Skeletal muscle tissue (tissue), 4 donors: ENCODE data around the gene CDH4. TPM values are rescaled to one million over a fixed set of nuclear protein-coding genes. Genes with fewer than 3 reads are reported as not detected.

Experiments used
- H3K27ac ChIP-seq: one replicate; pipeline ENCODE4 v1.7.0; 2013; ENCODE audit warnings: mild to moderate bottlenecking, low read depth, low read length, inconsistent platforms
- H3K27me3 ChIP-seq, 3 donors: one replicate each; pipeline ENCODE4 v1.7.0; 2013; ENCODE audit warnings: low read length in 3 of 3; ENCODE audit not compliant: control insufficient read depth in 3 of 3, insufficient read depth in 3 of 3
- H3K36me3 ChIP-seq, 3 donors: one replicate each; pipeline ENCODE4 v1.7.0; 2013; ENCODE audit warnings: low read length in 3 of 3; ENCODE audit not compliant: control insufficient read depth in 3 of 3, insufficient read depth in 3 of 3
- H3K4me1 ChIP-seq, 3 donors: one replicate each; pipeline ENCODE4 v1.7.0; 2013; ENCODE audit warnings: low read length in 3 of 3, mild to moderate bottlenecking in 3 of 3; ENCODE audit not compliant: control insufficient read depth in 3 of 3, insufficient read depth in 3 of 3
- H3K4me3 ChIP-seq, 3 donors: one replicate each; pipeline ENCODE4 v1.7.0; 2013; ENCODE audit warnings: low read length in 3 of 3
- H3K9ac ChIP-seq, 3 donors: one replicate each; pipeline ENCODE4 v1.7.0; 2013; ENCODE audit warnings: low read length in 3 of 3, mild to moderate bottlenecking in 3 of 3, moderate library complexity in 2 of 3, low read depth in 1 of 3
- H3K9me3 ChIP-seq, 3 donors: one replicate each; pipeline ENCODE4 v1.7.0; 2013; ENCODE audit warnings: low read length in 3 of 3; ENCODE audit not compliant: control insufficient read depth in 3 of 3
- total RNA-seq: library from RNA; depleted of rRNA; stranded (reverse); fragments of >200 nt; gene quantifications from one replicate; pipeline ENCODE4 v1.2.3, GENCODE V29; 2014
- donor health status: Osteomylitis.

The CDH4 gene
- total RNA-seq, 1 donor from 2014 or later = 0.52 TPM

DNA sequence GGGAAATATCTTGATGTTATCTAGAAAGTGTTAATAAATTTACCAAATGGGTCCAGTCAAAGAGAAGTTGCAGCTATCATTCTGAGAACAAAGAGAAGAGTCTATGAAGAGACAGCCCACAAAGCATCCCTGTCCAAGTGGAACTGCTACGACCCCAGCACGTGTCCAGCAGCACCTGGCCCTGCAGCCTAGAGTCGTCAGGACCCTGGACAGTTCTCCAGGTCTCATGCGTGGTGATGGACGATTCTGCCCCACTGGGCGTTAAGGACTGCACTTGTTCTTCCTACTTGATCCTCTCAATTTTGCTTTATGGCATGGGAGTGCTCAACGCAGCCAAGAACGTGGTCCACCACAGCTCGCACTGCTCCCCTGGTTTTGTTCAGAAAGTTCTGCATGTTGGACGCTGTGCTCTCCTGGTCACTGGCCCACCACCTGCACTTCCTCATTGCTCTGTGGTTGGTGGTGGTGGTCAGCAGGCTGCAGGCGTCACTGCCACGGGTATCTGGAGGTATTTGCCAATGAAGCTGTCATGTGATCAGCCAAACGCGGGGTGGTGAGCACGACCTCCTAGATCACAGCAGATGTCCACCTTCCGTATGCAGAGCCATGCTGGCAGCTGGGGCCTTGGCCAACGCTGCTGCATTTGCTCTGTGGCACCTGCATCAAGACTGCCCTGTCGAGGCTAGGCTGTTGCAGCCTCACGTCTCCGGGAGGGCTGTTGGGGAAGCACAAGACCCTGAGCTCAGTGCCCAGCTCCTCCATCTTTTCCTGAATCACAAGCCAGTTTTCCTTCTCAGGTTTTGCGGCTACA is 356.4 kb downstream of the CDH4 start:
- Histone ChIP-seq H3K9ac (no peak overlapping the region), H3K27me3 (peaks cover 0 to 3% (median 2%) of the 10 kb centered on the region in 3 donors), H3K9me3 (peaks cover 0 to 8% (median 3%) of the 10 kb centered on the region in 3 donors), H3K4me3 (no peak overlapping the region), H3K27ac (no peak overlapping the region), H3K36me3 (no peaks in the 10 kb centered on the region), H3K4me1 (peaks cover 0 to 4% (median 0%) of the 10 kb centered on the region in 3 donors)

DNA sequence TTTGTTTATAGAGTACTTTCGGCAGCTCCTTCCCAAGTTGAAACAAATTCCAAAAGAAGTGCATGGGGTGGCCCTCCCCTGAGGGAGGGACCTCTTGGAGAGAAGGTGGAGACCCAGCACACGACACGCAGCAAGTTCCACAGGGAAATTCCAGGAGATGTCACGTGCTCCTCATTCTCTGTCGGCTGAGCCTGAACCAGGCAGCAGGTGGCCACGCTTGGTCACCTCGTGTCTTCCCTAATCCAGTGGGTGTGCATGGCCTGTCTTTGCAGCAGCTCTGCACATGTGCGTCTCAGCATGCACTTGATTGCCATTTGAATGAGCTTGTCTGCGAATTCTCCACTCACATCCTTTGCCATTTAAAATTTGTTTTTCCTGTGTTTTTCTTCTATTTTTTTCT is 357.4 kb downstream of the CDH4 start:
- Histone ChIP-seq H3K36me3 (no peaks in the 10 kb centered on the region), H3K4me3 (no peak overlapping the region), H3K27ac (no peak overlapping the region), H3K27me3 (peaks cover 0 to 3% (median 2%) of the 10 kb centered on the region in 3 donors), H3K9ac (no peak overlapping the region), H3K9me3 (peaks cover 0 to 8% (median 3%) of the 10 kb centered on the region in 3 donors), H3K4me1 (peaks cover 0 to 4% (median 0%) of the 10 kb centered on the region in 3 donors)

DNA sequence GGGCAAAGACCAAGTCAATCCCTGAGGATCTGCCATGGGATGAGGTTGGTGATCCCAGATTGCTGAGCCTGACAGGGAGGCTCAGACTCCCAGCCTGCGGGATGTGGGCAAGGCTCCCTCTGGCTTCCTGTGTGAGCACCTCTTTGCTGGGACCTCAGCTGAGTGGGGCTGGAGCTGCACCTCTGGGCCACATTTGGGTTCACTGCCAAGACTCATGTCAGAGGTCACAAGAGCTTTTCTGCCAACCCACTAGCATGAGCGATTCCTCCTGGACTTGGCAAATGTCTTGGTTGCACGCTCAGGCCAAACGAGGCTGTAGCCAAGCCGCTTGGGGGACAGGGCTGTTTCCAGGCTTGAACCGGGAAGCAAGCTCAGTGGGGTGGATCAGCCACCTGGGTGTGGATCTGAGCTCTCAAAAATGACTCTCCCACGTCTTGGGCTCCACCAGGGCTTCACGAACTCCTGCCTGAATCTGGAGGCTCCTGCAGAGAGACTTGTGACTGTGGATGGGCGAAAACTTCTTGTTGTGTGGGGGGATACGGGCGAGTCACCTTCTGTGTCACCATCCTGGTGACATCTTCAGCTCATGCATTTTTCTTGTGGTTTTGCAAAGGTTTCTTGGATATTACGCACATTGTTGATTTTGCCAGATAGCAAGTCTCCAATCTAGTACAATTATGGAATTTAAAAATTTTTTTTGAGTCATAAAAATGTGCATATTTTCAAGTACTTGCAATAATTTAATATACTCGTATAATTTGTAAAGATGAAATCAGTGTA is 359.5 kb downstream of the CDH4 start:
- Histone ChIP-seq H3K27ac (no peak overlapping the region), H3K9ac (no peak overlapping the region), H3K4me3 (no peak overlapping the region), H3K27me3 (peaks cover 0 to 3% (median 2%) of the 10 kb centered on the region in 3 donors), H3K4me1 (peaks cover 0 to 4% (median 0%) of the 10 kb centered on the region in 3 donors), H3K36me3 (no peaks in the 10 kb centered on the region), H3K9me3 (peaks cover 0 to 8% (median 3%) of the 10 kb centered on the region in 3 donors)

DNA sequence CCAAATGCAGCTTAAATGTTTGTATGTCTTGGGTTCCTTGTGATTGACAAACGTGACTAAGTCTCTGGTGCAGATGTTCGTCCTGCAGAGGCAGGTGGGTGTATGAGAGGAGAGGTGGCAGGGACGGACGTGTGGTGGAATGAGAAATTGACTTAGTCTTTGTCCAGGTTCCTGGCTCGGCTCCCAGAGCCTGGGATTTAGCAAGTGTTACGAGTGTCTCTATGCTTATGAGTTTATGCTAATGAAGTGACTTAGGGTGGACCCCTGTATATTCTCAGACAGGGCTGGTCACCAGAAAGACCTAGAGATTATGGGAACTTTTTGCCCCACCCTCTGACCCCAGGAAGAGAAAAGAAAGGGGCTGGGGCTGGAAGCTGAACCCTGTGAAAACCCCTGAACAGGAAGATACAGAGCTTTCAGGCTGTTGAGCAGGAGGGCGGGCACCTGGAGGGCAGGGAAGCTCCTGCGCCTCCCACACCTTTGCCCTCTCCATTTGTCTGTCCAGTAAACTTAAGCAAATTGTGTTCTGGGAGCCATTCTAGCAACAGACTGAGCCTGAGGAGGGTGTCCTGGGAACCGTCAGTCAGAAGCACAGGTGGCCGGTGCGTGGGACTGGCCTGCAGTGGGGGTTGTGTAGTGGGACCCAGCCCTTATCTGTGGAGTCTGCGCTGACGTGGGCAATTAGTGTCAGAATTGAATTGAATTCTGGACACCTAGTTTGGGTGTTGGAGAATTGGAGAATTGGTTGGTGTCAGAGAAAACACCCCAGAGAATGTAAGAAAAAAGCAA is 362.1 kb downstream of the CDH4 start:
- Histone ChIP-seq H3K4me1 (peaks cover 0 to 4% (median 0%) of the 10 kb centered on the region in 3 donors), H3K9me3 (peaks cover 0 to 8% (median 3%) of the 10 kb centered on the region in 3 donors), H3K27me3 (peaks cover 0 to 9% (median 2%) of the 10 kb centered on the region in 3 donors), H3K9ac (no peak overlapping the region), H3K27ac (no peak overlapping the region), H3K36me3 (no peaks in the 10 kb centered on the region), H3K4me3 (no peak overlapping the region)

DNA sequence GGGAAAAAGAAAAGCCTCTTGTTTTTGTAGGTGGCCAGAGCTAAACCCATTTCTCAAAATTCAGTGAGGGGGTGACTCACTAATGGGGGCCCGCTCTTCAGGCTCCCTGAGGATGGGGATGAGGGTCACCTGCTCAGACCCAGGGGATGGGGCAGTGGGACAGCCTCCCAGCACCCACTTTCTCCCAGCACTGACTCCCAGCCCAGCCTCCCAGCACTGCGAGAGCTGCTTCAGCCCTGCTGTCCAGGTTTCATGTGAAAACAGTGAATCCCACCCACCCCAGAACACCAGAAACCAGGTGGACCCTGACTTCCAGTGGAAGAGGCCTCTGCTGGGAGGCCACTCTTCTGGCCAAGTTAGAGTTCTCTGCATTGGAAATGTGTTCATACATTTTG is 362.6 kb downstream of the CDH4 start:
- Histone ChIP-seq H3K27ac (no peak overlapping the region), H3K27me3 (peaks cover 0 to 9% (median 4%) of the 10 kb centered on the region in 3 donors), H3K9ac (no peak overlapping the region), H3K9me3 (peaks cover 0 to 8% (median 3%) of the 10 kb centered on the region in 3 donors), H3K4me1 (peaks cover 0 to 4% (median 0%) of the 10 kb centered on the region in 3 donors), H3K4me3 (no peak overlapping the region), H3K36me3 (no peaks in the 10 kb centered on the region)

- Histone ChIP-seq H3K4me1 (peaks cover 0 to under 1% (median 0%) of the 10 kb centered on the region in 3 donors), H3K27me3 (peaks cover 0 to 9% (median 4%) of the 10 kb centered on the region in 3 donors), H3K4me3 (no peak overlapping the region), H3K9ac (no peak overlapping the region), H3K36me3 (no peaks in the 10 kb centered on the region), H3K9me3 (peaks cover 0 to 8% (median 3%) of the 10 kb centered on the region in 3 donors), H3K27ac (no peak overlapping the region)
Measured at GRCh38 chr20:61615806-61616205, 363.7 kb downstream of the CDH4 start.

- H3K9ac ChIP-seq = no peak overlapping the region
- no peaks in the 10 kb centered on the region for H3K36me3 ChIP-seq
- H3K27me3 ChIP-seq = peaks cover 4 to 22% (median 8%) of the 10 kb centered on the region in 3 donors
- H3K27ac ChIP-seq = no peak overlapping the region
- no peaks in the 10 kb centered on the region for H3K9me3 ChIP-seq
- no peak overlapping the region for H3K4me3 ChIP-seq
- no peaks in the 10 kb centered on the region for H3K4me1 ChIP-seq
Measured at GRCh38 chr20:61619751-61620150, 367.7 kb downstream of the CDH4 start.

GRCh38 chr20:61620174-61620573 is 368.1 kb downstream of the CDH4 start:
- H3K27ac ChIP-seq = no peak overlapping the region
- no peak overlapping the region for H3K9ac ChIP-seq
- no peaks in the 10 kb centered on the region for H3K36me3 ChIP-seq
- H3K9me3 ChIP-seq = no peaks in the 10 kb centered on the region
- no peak overlapping the region for H3K4me3 ChIP-seq
- no peaks in the 10 kb centered on the region for H3K4me1 ChIP-seq
- H3K27me3 ChIP-seq = peaks cover 4 to 22% (median 8%) of the 10 kb centered on the region in 3 donors

DNA sequence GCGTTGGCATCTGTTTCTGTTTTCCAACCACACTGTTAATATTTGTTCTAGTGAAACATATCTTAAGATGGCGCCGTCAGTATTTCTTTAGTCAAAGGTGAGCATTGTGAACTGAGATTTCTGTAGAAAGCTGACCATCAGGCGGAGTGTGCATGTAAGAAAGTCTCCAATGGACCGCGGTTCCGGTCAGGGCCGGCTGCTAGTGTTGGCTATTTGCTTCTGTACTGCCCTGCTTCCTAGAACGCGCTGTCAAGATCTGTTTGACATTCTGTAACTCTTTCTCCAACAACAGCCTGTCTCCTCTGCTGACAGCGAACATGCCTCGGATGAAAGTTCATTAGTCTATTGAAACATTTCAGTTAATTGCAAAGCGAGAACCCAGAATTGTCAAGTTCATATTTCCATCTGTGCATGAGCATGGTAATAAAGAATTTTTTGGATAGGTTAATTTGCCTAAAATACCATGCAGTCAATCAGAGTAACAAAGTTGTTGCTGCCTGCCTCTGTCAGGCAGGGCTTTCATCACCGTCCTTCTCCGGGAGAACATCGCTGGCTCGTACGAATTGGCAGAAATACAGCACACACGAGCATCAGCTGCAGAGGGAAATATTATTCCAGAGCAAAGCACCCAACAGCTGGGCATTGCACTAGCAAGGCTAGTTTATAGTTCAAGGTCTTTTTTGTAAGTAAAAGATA is 369.1 kb downstream of the CDH4 start:
- no peaks in the 10 kb centered on the region for H3K9me3 ChIP-seq
- H3K27me3 ChIP-seq = peaks cover 4 to 22% (median 12%) of the 10 kb centered on the region in 3 donors
- H3K4me1 ChIP-seq = no peaks in the 10 kb centered on the region
- H3K36me3 ChIP-seq = no peaks in the 10 kb centered on the region
- no peak overlapping the region for H3K4me3 ChIP-seq
- no peak overlapping the region for H3K9ac ChIP-seq
- H3K27ac ChIP-seq = no peak overlapping the region
